NCI-H524 treated with DMSO at 0.1 percent for 48 hours (cell line): ENCODE measurements around the gene RALA.

Experiments used
- DNase-seq: peaks from one replicate; lab custom pipeline; 2025; lab: John Stamatoyannopoulos, UW

Gene RALA

DNA sequence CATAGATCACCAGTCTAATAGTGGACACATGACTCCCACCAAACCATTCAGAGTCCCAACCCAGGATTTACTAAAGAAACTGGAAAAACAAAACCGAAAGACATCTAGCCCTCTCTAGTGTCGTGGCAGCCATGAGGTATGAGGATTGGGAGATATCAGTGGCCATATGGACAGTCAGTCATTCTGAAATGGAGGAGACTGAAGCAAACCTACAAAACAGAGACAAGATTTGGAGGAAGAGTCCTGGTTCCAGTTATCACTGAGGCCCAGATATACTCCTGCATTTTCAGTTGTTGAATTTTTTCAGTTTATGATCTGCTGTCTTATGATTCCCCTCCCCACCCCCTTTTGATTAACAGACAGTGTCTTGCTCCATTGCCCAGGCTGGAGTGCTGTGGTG is 9.1 kb upstream of the RALA start:
- no peak for DNase-seq

DNA sequence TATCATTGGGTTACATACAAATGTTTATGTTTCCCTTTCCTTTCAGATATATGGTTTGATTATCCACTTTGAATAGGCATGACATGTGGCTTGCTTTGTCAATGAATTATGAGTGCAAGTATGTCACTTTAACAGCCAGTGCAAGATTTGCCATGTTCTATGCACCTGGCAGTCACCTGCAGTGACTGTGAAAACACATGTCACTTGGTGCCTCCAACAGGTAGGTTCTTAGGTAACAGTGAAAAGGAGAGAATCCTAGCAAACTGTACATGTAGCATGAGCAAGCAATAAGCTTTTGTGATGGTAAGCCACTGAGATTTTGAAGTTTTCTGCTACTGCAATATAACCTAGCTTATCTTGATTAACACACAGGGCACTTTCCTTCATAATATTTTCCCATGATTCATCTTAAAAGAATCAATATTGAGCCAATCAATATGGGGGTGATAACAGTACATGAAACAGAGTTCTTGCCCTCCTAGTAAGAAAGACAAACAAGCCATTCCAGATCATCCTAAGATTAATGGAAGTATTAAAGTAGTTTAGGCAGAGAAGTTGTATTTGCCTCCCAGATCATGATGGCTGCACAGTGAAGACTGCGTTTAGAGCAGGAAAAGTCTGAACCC is 7.9 kb upstream of the RALA start:
- DNase-seq, result no peak

DNA sequence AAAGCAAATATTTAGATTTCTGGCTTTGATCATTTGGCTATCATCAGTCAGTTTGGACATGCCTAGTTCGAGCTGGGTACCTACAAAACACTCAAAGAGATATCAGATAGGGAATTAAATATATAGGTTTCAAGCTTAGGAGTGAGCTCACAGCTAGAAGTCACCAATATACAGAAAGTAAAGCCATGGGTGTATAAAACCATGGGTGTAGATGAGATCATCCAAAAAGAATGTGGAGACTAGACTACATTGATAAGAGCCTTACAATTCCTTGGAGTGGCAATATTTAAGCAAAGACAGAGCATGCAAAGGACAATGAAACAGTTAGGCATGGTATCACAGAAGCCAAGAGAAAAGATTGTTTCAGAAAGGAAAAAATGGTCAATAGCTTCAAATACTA is 7.2 kb upstream of the RALA start:
- DNase-seq, result no peak

DNA sequence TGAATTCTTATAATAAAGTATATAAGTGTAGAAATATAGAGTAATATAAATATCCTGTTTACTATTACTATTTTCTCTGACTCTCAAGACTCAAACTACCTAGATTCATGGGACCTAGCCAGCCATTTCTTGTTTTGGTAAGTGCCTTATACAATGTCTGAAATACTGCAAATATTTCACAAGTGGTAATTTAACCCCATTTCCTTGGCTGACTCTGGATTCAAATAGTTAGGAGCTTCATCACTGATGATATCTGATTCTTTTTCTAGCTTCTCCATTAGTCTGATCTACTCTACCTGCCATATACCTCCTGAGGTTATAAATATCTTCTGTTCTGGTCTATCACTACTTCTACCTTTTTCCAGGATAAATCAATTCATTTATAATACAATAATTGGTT is 6.4 kb upstream of the RALA start:
- no peak for DNase-seq

DNA sequence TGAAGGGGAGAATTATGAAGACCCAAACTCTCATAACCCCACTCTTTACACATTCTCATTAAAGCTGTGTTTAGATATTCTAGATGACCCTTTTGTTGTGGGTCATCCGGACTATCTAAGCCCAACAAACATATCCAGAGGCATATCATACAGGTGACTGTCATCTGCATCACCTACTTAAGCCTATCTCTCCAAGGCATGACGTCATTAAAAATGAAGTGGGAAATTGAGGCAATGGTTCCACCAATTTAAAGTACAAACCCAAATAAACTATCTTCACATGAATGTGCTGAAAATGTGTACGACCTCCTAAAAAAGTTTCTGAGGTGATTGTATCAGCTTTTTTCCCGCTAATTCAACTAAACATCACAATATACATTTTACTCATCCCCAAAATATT is 4.5 kb upstream of the RALA start:
- DNase-seq, result no peak

DNA sequence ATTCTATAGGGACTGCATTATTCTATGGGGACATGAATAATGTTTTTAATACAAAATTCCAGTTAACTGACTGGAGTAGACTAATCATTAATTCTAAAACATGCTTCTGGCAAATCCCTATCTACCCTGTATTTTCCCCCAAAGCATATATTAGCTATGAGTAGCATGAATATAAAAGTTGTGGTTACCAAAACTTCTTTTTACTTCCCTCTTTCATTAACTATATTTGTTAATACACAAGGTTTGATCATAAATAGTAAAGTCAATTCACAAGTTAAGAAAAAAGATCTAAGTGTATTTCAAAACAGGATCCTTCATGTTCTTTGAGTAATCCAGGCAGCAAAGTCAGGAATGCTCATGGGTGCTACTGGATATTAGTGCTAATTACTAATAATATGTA is 2.9 kb upstream of the RALA start:
- DNase-seq, result no peak

DNA sequence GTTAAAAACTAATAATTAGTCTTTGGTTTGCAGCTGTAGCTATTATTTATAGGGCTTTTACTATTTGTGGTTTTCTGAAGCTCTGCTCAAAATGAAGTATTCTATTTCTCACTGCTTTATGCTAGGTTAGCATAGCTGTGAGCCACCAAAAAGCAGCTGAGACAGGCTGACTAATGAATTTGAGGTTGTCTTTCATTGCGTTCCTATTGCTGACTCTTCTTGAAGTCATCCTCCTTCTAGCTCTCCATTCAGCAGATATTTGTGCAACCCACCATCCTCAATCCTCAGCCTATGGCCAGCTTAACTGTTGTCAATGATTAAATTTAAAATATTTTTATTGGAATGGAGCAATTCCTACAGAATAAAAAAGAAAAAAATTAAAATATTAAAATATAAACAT is 2.1 kb upstream of the RALA start:
- DNase-seq, result no peak

DNA sequence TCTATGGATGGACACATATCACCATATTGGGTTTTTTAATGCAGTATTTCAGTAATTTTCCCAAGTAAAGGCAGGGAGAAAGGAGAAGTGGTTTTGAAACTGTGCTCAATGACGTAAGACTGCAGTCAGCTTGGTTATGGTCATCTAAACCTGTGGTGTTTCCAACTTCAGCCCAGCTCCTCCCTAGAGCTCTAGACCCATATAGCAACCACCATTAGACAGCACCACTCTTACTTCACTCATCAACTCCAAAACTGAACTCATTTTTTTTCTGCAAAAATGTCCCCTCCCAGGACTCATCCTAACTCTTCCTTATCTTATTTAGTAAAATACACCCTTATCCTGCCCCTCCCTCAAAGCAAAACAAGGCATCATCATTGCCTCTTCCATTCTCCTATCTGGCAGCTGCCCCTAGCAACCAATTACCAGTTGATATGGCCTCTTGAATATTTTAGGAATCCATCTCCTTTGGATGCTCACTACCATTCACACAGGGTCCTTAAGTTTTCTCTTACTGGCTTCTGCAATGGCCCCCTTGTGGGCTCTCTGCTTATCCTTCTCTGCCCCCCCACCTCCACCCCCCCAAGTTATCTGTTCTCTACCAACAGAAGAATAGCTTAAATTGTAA is 1.5 kb upstream of the RALA start:
- DNase-seq, result no peak

DNA sequence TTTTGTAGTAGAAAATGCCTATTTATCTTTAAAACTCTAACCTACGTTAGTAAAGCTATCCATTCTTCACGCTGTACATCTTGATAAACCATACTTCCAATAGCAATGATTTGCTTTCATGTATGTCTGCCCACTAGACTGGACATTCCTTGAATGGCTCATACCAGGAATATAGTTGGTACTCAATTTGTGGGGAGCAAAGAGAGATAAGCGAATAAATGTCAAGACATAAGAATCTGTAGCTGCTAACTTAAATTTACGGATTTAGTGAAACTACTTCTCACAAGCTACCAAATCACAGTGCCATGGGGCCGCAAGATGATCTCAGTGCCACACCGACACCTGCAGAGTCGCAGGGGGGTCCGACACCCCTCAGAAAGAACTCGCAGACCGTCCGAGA is 763 bp upstream of the RALA start:
- DNase-seq, result no peak

DNA sequence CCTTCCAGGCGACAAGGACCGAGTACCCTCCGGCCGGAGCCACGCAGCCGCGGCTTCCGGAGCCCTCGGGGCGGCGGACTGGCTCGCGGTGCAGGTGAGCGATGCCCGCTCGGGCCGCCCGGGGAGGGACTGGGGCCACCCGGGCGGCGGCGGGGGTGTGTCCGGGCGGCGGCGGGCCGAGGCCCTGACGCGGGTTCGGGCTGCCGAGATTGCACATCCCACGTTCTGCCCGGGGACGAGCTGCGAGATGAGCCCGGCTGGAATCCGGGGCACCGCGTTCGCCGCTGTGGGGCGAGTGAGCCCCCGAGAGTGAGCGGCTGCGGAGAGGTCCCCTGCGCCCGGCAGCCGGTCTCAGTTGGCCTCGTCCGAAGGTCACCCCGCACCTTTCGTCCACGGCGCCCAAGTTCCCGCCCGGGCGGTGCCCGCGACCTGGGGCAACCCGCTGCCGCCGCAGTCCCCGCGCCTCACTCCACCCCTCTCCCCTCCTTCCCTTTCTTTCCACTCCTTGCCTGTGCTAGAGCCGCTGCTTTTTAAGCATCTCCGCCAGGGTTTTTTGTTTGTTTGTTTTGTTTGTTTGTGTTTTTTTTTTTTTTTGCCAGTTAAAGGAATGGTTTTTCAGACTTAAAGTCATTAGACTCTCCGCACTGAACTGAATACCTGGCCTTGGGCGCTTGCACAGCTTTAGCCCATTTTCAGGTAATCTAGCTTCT is 515 bp downstream of the RALA start:
- no peak for DNase-seq

DNA sequence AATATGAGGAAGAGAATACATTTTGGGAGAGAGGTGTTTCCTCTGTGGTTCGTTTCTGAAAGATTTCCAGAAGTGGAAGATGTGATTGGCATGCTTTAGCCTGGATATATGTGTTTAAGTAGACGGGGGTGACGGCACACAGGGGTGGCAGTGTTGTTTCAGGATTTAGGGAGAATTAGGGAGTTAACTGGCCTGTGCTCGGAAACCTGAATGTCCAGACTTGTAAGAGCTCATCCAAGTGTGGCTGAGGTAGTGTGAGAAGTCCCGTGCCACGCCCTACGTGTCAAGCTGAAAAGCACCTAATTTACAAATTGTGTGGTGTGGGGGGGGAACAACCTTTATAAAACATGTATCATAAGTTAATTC is 1.1 kb downstream of the RALA start:
- DNase-seq, result no peak

DNA sequence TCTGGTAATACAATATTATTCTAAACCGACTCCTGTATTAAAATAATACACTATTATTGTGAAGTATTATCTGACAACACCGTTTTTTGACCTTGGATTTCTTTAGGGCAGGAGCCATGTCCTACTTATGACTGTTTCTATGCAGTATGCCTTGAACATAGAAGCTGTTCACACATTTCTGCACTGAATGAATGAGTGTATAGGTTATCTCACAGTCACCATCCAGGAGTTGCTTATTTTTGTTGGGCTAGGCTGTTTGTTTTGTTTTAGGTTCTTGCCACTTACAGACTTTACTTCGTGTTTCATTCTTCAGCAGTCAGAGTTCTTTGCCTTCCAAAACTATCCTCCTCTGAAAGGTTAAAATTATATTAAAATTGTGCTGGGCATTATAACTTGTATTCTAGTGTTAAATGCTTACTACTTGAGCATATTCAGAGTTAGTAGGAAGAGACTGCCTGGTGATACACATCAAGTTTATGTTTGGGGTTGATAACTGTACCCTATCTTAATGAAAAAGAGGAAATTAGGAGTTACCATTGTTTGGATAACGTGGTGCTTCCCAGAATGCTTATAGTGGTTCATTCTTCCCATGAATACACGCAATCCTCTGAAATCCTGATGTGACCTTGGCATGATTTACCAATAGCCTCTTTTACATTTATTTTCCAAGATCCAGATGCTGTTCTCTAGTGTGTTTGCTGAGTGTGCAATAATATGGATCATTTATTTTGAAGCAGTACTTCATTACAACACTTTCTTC is 1.7 kb downstream of the RALA start:
- no peak for DNase-seq

DNA sequence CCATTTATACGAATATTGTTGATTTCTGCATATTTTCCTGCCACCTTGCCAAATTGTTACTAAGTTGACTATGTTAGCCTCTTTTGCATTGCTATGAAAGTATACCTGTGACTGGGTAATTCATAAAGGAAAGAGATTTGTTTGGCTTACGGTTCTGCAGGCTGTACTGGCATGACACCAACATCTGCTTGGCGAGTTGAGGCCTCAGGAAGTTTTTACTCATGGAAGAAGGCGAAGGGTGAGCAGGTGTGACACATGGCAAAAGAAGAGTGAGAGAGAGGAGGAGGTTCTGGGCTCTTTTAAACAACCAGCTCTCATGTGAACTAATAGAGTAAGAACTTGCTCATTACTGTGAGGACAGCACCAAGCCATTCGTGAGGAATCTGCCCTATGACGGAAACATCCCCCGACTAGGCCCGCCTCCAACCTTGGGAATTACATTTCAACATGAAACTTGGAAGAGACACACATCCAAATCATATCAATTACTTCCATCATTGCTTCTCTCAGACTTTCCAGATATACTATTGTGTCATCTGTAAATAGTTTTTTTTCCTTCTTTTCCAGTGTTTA is 8.4 kb downstream of the RALA start:
- no peak for DNase-seq

DNA sequence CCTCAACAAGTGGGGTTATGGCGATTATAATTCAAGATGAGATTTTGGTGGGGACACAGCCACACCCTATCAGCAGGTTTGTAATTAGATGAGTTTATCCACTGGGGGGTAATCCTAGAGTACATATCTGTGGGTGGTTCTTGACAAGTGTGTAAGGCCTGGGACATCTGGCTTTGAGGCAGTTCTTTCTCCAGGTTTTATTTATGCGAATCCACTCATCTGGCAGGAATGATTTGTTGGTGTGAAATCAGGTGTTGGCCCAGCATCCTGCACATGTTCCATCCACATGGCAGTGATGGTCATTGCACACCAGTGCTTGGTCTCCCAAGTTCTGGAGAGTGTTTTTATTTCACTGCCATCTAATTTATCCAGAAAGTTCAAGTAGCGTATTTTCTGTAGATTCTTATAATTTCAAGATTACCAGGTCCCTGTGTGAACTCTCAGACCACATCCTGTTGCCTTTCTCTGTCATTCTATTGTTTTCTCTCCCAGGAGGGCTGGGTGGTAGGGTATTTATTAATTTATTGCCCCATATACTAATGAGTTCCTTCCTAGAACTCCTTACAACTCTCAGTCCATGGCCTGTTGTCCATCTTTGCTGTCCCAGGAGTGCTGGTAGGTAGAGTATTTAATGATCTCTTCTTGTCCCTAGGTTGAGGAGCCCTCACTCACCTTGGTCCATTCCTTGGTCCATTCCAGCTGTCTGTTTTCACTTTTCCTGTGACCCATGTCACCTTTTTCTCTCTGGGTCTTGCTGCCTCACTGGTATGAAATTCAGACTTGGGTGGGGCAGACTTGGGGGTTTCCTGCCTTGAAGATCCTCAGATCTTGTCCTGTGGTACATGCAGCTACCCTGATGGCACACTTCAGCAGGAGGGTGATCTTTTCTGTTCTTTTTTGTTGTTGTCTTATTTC is 10.4 kb downstream of the RALA start:
- no peak for DNase-seq

DNA sequence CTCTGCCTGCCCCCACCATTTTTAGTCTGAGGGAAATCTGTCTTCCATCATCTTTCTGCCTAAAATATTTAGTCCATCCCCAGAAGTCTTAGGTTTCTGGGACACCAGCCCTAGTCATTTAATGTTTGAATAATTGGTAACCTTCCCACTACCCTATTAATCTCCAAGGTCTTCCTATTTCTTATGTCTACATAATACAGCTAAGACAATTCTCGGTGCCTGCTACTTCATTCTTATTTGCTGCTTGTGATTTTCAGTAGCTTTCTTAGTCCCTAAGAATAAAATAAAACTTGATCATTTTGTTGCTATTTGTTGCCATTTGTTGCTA is 11.1 kb downstream of the RALA start:
- no peak for DNase-seq

DNA sequence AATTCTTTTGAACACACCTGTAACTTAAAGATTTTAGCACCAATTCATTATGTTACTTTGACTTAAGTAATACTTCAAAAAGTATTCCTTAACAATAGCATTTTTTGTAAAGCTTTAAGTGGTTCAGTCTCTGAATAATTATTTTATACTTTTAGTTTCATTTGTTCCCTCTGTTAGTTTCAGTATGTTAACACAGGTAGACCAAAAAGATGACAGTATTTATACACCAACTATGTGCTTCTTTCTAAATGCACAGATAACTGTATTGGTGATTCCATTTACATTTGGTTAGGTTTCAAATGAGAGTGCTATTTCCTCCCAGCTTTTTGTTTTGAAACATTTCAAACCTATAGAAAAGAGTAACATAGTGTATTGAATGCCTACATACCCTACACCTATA is 14.0 kb downstream of the RALA start:
- no peak for DNase-seq

DNA sequence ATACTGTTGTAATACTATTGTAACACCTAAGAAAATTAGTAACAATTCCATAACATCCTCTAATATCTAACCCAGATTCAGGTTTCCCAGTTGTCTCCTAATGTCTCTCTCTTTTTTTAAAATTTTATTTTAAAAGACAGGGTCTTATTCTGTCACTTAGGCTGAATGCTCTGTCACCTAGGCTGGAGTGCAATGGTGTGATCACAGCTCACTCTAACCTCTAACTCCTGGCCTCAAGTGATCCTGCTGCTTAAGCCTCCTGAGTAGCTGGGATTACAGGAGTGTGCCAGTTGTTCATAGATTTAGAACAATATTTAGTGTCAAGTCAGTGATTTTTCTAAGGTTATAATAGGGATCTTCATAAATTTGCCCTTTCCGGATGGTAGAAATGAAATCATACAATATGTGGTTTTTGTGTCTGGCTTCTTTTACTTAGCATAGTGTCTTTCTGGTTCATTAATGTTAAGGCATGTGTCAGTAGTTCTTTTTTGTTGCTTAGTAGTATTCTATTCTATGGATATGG is 14.7 kb downstream of the RALA start:
- DNase-seq, result no peak

DNA sequence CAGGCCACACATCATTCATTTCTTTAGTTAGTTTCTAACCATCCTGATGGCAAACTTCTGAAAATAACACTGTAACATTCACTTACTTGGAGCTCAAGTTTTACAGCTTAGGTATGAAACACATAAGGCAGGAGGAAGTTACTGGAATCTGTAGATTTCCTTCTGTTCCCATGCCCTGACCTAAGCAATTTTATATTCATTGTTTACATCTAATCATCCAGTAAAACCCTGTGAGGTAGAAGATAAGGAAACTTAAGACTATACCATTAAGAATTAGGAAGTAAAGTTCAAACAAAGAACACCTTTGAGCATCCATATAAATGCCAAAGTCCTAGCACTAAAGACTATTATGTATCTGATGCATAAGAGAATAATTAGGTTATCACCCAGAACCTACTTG is 19.5 kb downstream of the RALA start:
- no peak for DNase-seq

DNA sequence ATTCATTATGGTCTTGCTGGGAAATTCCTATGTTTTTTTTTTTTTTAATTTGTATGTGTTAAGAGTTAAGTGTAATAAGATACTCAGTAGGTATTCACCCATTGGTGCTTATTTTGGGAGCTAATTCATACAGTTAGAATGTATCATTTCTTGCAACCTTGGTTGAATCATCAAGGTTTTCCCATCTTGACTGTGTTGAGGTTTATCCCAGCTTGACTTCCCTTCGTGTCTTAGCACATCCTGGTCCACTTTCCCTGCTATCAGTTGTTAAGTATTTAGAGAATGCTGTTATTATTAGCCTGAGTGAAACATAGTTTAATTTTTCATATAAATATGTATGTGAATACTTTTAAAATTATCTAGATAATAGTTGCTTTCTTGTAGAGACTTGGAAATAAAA is 20.8 kb downstream of the RALA start:
- DNase-seq, result no peak

DNA sequence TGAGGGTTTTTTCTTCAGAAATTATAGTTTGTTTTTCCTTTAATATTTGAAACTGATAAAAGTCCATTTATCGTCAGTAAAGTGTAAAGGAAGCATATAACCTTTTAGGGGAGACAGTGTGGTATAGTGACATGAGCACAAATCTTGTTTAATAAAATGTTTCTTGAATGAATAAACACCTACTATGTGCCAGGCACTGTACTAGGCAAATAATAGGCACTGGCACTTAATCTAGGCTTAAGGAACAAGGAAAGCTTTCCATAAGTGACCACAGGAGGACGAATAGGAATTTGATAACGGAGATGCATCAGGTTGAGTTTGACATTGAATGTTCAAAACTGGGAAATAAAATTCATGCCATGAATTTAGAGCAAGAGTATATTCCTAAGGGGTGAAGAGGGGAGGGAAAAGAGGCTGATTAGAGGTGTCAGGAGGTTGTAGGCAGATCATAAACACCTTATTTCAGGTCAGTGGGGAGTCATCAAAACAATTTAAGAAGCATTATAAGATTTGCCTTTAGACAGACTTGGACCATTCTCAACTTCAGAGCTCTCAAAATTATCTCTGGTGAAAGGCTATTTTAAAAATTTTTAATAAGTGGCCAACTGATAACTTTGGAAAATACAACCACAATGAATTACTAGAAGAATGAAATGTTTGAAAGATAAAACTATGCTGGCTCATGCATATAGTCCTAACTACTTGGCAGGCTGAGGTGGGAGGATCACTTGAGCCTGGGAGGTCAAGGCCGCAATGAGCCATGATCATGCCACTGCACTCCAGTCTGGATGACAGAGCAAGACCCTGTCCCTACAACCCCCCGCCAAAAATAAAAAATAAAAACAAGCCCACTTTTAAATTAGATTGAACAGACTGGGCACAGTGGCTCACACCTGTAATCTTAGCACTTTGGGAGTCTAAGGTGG is 22.4 kb downstream of the RALA start:
- no peak for DNase-seq
